HCT116 (cell line): ENCODE data around the gene PXDN. TPM values are rescaled to one million over a fixed set of nuclear protein-coding genes. Genes with fewer than 3 reads are reported as not detected.

Experiments used
- ATAC-seq: fragments of 200-7000 bp; cut with Tn5 transposase; 2 replicates; pipeline ENCODE4 v1.9.1; 2020; ENCODE audit warnings: mild to moderate bottlenecking, moderate library complexity
- BruUV-seq: library from RNA; stranded (reverse); fragments of 400-500 nt; replicated peaks from 2 replicates; lab custom pipeline; 2021; lab: Mats Ljungman, UMichigan
- CTCF ChIA-PET: fragments of 300-600 bp; sonication (Branson Sonifier 250); formaldehyde crosslinking; loops from one replicate; lab custom pipeline; 2021; ENCODE audit warnings: antibody characterized with exemption; lab: Charles Lee
- POLR2A ChIA-PET: fragments of 300-600, 350-600 bp; sonication (Branson Sonifier 250); formaldehyde crosslinking; loops from one replicate; lab custom pipeline; 2021; ENCODE audit warnings: antibody characterized with exemption; lab: Charles Lee
- RAD21 ChIA-PET, 2 experiments: fragments of 300-600 bp; sonication (Branson Sonifier 250); formaldehyde crosslinking; loops; one replicate each; lab custom pipeline; 2023; ENCODE audit warnings: low total read pairs in 2 of 2; ENCODE audit not compliant: uncharacterized antibody in 2 of 2, unreplicated experiment in 2 of 2, low non-redundant PET in 1 of 2; lab: Charles Lee
- DNase-seq: peaks from one replicate; pipeline ENCODE4 v3.0.0-alpha.2; 2010; ENCODE audit warnings: low read depth, low spot score
- H2AFZ ChIP-seq: fragments of 200-600 bp; shearing (Covaris generic), sonication (generic); 2 replicates; pipeline ENCODE4 v1.6.1; 2017; ENCODE audit warnings: low read depth, mixed run types, mixed read lengths, antibody characterized with exemption, low read length; ENCODE audit not compliant: poor library complexity, severe bottlenecking
- H3K27ac ChIP-seq: 2 replicates; pipeline ENCODE4 v1.5.1; 2012; ENCODE audit warnings: low read depth, low read length
- H3K27me3 ChIP-seq: fragments of 200-600 bp; sonication (generic); 2 replicates; pipeline ENCODE4 v1.6.1; 2016; ENCODE audit warnings: mixed run types, low read length, mixed read lengths; ENCODE audit not compliant: insufficient read depth
- H3K36me3 ChIP-seq, 2 experiments: fragments of 200-500 bp in 1 of 2; fragments of 200-600 bp in 1 of 2; sonication (Bioruptor generic) in 1 of 2; sonication (generic) in 1 of 2; 2 replicates each; pipeline versions ENCODE4 v1.5.1 to v1.6.1; 2014 to 2016; ENCODE audit warnings: low read length in 2 of 2, inconsistent platforms in 1 of 2, mixed read lengths in 1 of 2, mixed run types in 1 of 2; ENCODE audit not compliant: insufficient read depth in 2 of 2, control insufficient read depth in 1 of 2
- H3K4me1 ChIP-seq, 2 experiments: fragments of 200-600 bp in 1 of 2; sonication (generic) in 1 of 2; 2 replicates each; pipeline versions ENCODE4 v1.5.1 to v1.6.1; 2012 to 2017; ENCODE audit warnings: low read length in 2 of 2, inconsistent platforms in 1 of 2, mild to moderate bottlenecking in 1 of 2, mixed read lengths in 1 of 2, mixed run types in 1 of 2, moderate library complexity in 1 of 2; ENCODE audit not compliant: insufficient read depth in 2 of 2, control insufficient read depth in 1 of 2
- H3K4me2 ChIP-seq: fragments of 200-600 bp; sonication (generic); 2 replicates; pipeline ENCODE4 v1.6.1; 2017; ENCODE audit warnings: mixed run types, low read length, mixed read lengths
- H3K4me3 ChIP-seq, 2 experiments: fragments of 200-600 bp in 1 of 2; sonication (generic) in 1 of 2; replicated peaks in 1 of 2; 2 replicates each; pipeline ENCODE4 v1.5.1; 2011 to 2016; ENCODE audit warnings: low read length in 2 of 2, control low read depth in 1 of 2, low read depth in 1 of 2, mild to moderate bottlenecking in 1 of 2, mixed read lengths in 1 of 2, mixed run types in 1 of 2
- H3K79me2 ChIP-seq: fragments of 200-600 bp; sonication (generic); 2 replicates; pipeline ENCODE4 v1.6.1; 2017; ENCODE audit warnings: mild to moderate bottlenecking, mixed run types, low read length, moderate library complexity, mixed read lengths; ENCODE audit not compliant: insufficient read depth
- H3K9ac ChIP-seq: fragments of 200-600 bp; sonication (generic); 2 replicates; pipeline ENCODE4 v1.6.1; 2016; ENCODE audit warnings: low read length, mixed read lengths
- H3K9me2 ChIP-seq: fragments of 200-600 bp; sonication (generic), shearing (Covaris generic); 2 replicates; pipeline ENCODE4 v1.6.1; 2017; ENCODE audit warnings: mixed run types, mild to moderate bottlenecking, moderate library complexity; ENCODE audit not compliant: insufficient read depth
- H3K9me3 ChIP-seq, 2 experiments: fragments of 200-500 bp in 1 of 2; fragments of 200-600 bp in 1 of 2; sonication (Bioruptor generic) in 1 of 2; sonication (generic) in 1 of 2; 2 replicates each; pipeline ENCODE4 v1.6.1; 2014 to 2017; ENCODE audit warnings: low read length in 2 of 2, mixed read lengths in 2 of 2, inconsistent platforms in 1 of 2, low read depth in 1 of 2, mild to moderate bottlenecking in 1 of 2, mixed run types in 1 of 2, moderate library complexity in 1 of 2; ENCODE audit not compliant: control insufficient read depth in 1 of 2, insufficient read depth in 1 of 2
- H4K20me1 ChIP-seq: fragments of 200-600 bp; sonication (generic), shearing (Covaris generic); 2 replicates; pipeline ENCODE4 v1.6.1; 2017; ENCODE audit warnings: mixed run types, mild to moderate bottlenecking, moderate library complexity; ENCODE audit not compliant: insufficient read depth
- ATF3 ChIP-seq: IDR thresholded peaks from 2 replicates; pipeline ENCODE4 v1.6.1; 2012
- CBX3 ChIP-seq: IDR thresholded peaks from 2 replicates; pipeline ENCODE4 v1.6.1; 2012; ENCODE audit warnings: low read depth
- CEBPB ChIP-seq: IDR thresholded peaks from 2 replicates; pipeline ENCODE4 v1.6.1; 2012; ENCODE audit warnings: low read depth
- EGR1 ChIP-seq: IDR thresholded peaks from 2 replicates; pipeline ENCODE4 v1.6.1; 2012; ENCODE audit warnings: low read depth
- ELF1 ChIP-seq: IDR thresholded peaks from 2 replicates; pipeline ENCODE4 v1.6.1; 2012; ENCODE audit warnings: low read depth, borderline replicate concordance
- EZH2 ChIP-seq: fragments of 200-600 bp; sonication (generic); IDR thresholded peaks from 2 replicates; pipeline ENCODE4 v1.6.1; 2017; ENCODE audit warnings: antibody characterized with exemption, mixed run types
- EZH2phosphoT487 ChIP-seq: fragments of 200-600 bp; IDR thresholded peaks from 2 replicates; pipeline ENCODE4 v1.6.1; 2018; ENCODE audit warnings: antibody characterized with exemption, borderline replicate concordance
- JUND ChIP-seq: IDR thresholded peaks from 2 replicates; pipeline ENCODE4 v1.6.1; 2012
- MAX ChIP-seq: IDR thresholded peaks from 2 replicates; pipeline ENCODE4 v1.6.1; 2012
- POLR2A ChIP-seq: IDR thresholded peaks from 2 replicates; pipeline ENCODE4 v1.7.0; 2011; ENCODE audit warnings: borderline replicate concordance; ENCODE audit not compliant: insufficient read depth, insufficient read length; ENCODE audit errors: extremely low read depth
- RAD21 ChIP-seq: IDR thresholded peaks from 2 replicates; pipeline ENCODE4 v1.6.1; 2012; ENCODE audit warnings: low read depth, mild to moderate bottlenecking
- REST ChIP-seq: IDR thresholded peaks from 2 replicates; pipeline ENCODE4 v1.6.1; 2012; ENCODE audit warnings: low read depth
- SP1 ChIP-seq: IDR thresholded peaks from 2 replicates; pipeline ENCODE4 v1.6.1; 2012; ENCODE audit warnings: low read depth
- SRF ChIP-seq: IDR thresholded peaks from 2 replicates; pipeline ENCODE4 v1.6.1; 2012; ENCODE audit warnings: low read depth
- TCF7L2 ChIP-seq: IDR thresholded peaks from 2 replicates; pipeline ENCODE4 v1.7.0; 2011; ENCODE audit warnings: borderline replicate concordance, inconsistent platforms; ENCODE audit not compliant: insufficient read depth, insufficient read length; ENCODE audit errors: extremely low read depth
- YY1 ChIP-seq: IDR thresholded peaks from 2 replicates; pipeline ENCODE4 v1.6.1; 2011; ENCODE audit warnings: low read length, low read depth, moderate library complexity, mild to moderate bottlenecking; ENCODE audit not compliant: insufficient replicate concordance; ENCODE audit errors: extremely low read depth
- ZBTB33 ChIP-seq: IDR thresholded peaks from 2 replicates; pipeline ENCODE4 v1.6.1; 2011; ENCODE audit warnings: mild to moderate bottlenecking, low read length, moderate library complexity; ENCODE audit not compliant: insufficient replicate concordance; ENCODE audit errors: extremely low read depth
- ZFX ChIP-seq: fragments of 450-650 bp; IDR thresholded peaks from 2 replicates; pipeline ENCODE4 v1.6.1; 2017
- ZNF274 ChIP-seq: fragments of 200-500 bp; sonication (Bioruptor generic); IDR thresholded peaks from 2 replicates; pipeline ENCODE4 v1.6.1; 2014; ENCODE audit warnings: mild to moderate bottlenecking, low read depth, low read length, inconsistent platforms
- intact Hi-C: fragments of 100-400 bp; cut with micrococcal nuclease; formaldehyde crosslinking; loops from 2 replicates; pipeline ENCODE4 v1.10.0; 2022
- total RNA-seq: library from RNA; stranded (reverse); gene quantifications from one replicate; pipeline ENCODE4 v1.2.1, GENCODE V29; 2021; ENCODE audit not compliant: unreplicated experiment

The PXDN gene
- total RNA-seq, 1 experiment from 2014 or later, result 10.7 TPM

GRCh38 chr2:1713839-1714236, 30.5 kb downstream of the PXDN start:
- BruUV-seq, result no TSS peak
- H3K9ac ChIP-seq, result no peak overlapping the region
- H4K20me1 ChIP-seq, result no peaks in the 10 kb centered on the region
- TF ChIP-seq CBX3 (no peak), ELF1 (no peak), SP1 (no peak), MAX (no peak), JUND (no peak), YY1 (no peak), ZBTB33 (no peak), RAD21 (no peak), EZH2 (no peak), EZH2phosphoT487 (no peak), ATF3 (no peak), EGR1 (no peak), POLR2A (no peak), REST (no peak), CEBPB (no peak), TCF7L2 (no peak), ZFX (no peak), ZNF274 (no peak), SRF (no peak)
- intact Hi-C loops, result no loop called here
- no peaks in the 10 kb centered on the region for H3K36me3 ChIP-seq
- RAD21 ChIA-PET, result no interaction called here
- no peaks in the 10 kb centered on the region for H3K4me1 ChIP-seq
- no peaks in the 10 kb centered on the region for H3K79me2 ChIP-seq
- ATAC-seq (no peak), DNase-seq (no peak)
- H3K4me2 ChIP-seq, result no peak overlapping the region
- H3K9me3 ChIP-seq, result no peaks in the 10 kb centered on the region
- no peak overlapping the region for H3K27ac ChIP-seq
- H3K4me3 ChIP-seq, result no peak overlapping the region
- POLR2A ChIA-PET, result no interaction called here
- no peaks in the 10 kb centered on the region for H3K9me2 ChIP-seq
- CTCF ChIA-PET, result no interaction called here
- H3K27me3 ChIP-seq, result no peaks in the 10 kb centered on the region
- no peak overlapping the region for H2AFZ ChIP-seq
